DND-41 (cell line): ENCODE measurements around the gene LAIR1.

ENCODE experiments used
- EZH2 ChIP-seq: IDR thresholded peaks from 3 replicates; pipeline ENCODE4 v1.6.1; 2012; ENCODE audit warnings: borderline replicate concordance, low read depth, mild to moderate bottlenecking, moderate library complexity, low read length, inconsistent platforms; ENCODE audit not compliant: severe bottlenecking
- TF ChIP-seq, protein P1 (sequence below): IDR thresholded peaks from 2 replicates; pipeline ENCODE4 v1.5.1; 2012; ENCODE audit warnings: borderline replicate concordance, low read length, moderate library complexity, mild to moderate bottlenecking; ENCODE audit not compliant: poor library complexity, severe bottlenecking; ENCODE audit errors: extremely low read depth

DNA sequence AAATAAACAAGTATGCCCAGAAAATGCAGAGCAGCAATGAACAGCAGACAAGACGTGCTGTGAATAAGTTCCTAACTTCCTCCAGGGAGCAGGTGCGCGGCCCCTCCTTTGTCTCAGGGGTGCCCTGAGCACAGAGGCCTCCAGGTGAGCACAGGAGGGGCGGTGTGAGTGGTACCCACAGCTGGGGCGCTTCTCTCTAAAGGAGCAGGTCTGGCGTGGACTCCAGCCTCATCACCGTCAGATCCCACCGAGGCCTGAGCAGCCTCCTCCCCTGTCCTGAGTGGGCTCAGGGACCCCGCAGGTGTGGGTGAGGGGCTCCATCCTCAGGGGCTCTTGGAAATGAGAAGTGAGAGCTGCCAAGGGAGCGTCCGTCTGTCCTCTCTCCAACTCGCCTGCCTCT lies 54.9 kb downstream of the LAIR1 start:
- TF ChIP-seq, protein P1, sequence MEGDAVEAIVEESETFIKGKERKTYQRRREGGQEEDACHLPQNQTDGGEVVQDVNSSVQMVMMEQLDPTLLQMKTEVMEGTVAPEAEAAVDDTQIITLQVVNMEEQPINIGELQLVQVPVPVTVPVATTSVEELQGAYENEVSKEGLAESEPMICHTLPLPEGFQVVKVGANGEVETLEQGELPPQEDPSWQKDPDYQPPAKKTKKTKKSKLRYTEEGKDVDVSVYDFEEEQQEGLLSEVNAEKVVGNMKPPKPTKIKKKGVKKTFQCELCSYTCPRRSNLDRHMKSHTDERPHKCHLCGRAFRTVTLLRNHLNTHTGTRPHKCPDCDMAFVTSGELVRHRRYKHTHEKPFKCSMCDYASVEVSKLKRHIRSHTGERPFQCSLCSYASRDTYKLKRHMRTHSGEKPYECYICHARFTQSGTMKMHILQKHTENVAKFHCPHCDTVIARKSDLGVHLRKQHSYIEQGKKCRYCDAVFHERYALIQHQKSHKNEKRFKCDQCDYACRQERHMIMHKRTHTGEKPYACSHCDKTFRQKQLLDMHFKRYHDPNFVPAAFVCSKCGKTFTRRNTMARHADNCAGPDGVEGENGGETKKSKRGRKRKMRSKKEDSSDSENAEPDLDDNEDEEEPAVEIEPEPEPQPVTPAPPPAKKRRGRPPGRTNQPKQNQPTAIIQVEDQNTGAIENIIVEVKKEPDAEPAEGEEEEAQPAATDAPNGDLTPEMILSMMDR, result no peak
- no peak for TF ChIP-seq EZH2
